HepG2 (cell line): ENCODE data around the gene GSPT1. TPM values are rescaled to one million over a fixed set of nuclear protein-coding genes. Genes with fewer than 3 reads are reported as not detected.

Experiments
- DNMT3B ChIP-seq: conservative IDR thresholded peaks from 2 replicates; pipeline ENCODE4 v1.6.1; 2016; ENCODE audit warnings: missing biosample characterization, control low read depth
- FOXA1 ChIP-seq, 2 experiments: fragments of 450-650 bp in 1 of 2; sonication (generic) in 1 of 2; formaldehyde crosslinking in 1 of 2; IDR thresholded peaks; 2 replicates each; pipeline versions ENCODE4 v1.4.0 to v1.6.1; 2016 to 2020; ENCODE audit warnings: missing genetic modification reagents in 1 of 2
- HNF1A ChIP-seq, 2 experiments: sonication (generic) in 1 of 2; formaldehyde crosslinking in 1 of 2; IDR thresholded peaks; 2 replicates each; pipeline versions ENCODE4 v1.4.0 to v1.6.1; 2016 to 2020; ENCODE audit warnings: borderline replicate concordance in 1 of 2, low read depth in 1 of 2, mild to moderate bottlenecking in 1 of 2, missing genetic modification reagents in 1 of 2
- HOXD1 ChIP-seq: sonication (generic); formaldehyde crosslinking; IDR thresholded peaks from 2 replicates; pipeline ENCODE4 v1.5.0; 2020; ENCODE audit warnings: missing genetic modification reagents
- JDP2 ChIP-seq: sonication (generic); formaldehyde crosslinking; IDR thresholded peaks from 2 replicates; pipeline ENCODE4 v1.8.1; 2022; ENCODE audit warnings: missing genetic modification reagents, borderline replicate concordance
- NFKBIZ ChIP-seq: IDR thresholded peaks from 2 replicates; pipeline ENCODE4 v1.6.1; 2018; ENCODE audit warnings: missing genetic modification reagents, missing compliant biosample characterization
- PLSCR1 ChIP-seq: sonication (generic); formaldehyde crosslinking; IDR thresholded peaks from 2 replicates; pipeline ENCODE4 v1.5.0; 2020; ENCODE audit warnings: missing genetic modification reagents, mild to moderate bottlenecking, borderline replicate concordance
- POLR2AphosphoS2 ChIP-seq: IDR thresholded peaks from 2 replicates; pipeline ENCODE4 v1.6.1; 2011; ENCODE audit warnings: low read depth, low read length, improper control_type of control experiment
- POLR2G ChIP-seq: fragments of 200-400 bp; formaldehyde crosslinking; IDR thresholded peaks from 2 replicates; pipeline ENCODE4 v1.6.1; 2018; ENCODE audit warnings: mild to moderate bottlenecking, low read depth, low read length, moderate library complexity
- RCOR2 ChIP-seq: IDR thresholded peaks from 2 replicates; pipeline ENCODE4 v1.6.1; 2016; ENCODE audit warnings: missing biosample characterization, missing genetic modification reagents
- REXO4 ChIP-seq: sonication (generic); formaldehyde crosslinking; IDR thresholded peaks from 2 replicates; pipeline ENCODE4 v1.8.0; 2022; ENCODE audit warnings: missing genetic modification reagents, mild to moderate bottlenecking, borderline replicate concordance
- SIX4 ChIP-seq: sonication (generic); formaldehyde crosslinking; IDR thresholded peaks from 2 replicates; pipeline ENCODE4 v1.4.0; 2020; ENCODE audit warnings: missing genetic modification reagents
- SMARCE1 ChIP-seq: fragments of 450-650 bp; IDR thresholded peaks from 2 replicates; pipeline ENCODE4 v1.6.1; 2017; ENCODE audit warnings: borderline replicate concordance
- STAT5B ChIP-seq: sonication (generic); formaldehyde crosslinking; IDR thresholded peaks from 2 replicates; pipeline ENCODE4 v1.4.0; 2020; ENCODE audit warnings: missing genetic modification reagents
- ZBTB4 ChIP-seq: sonication (generic); formaldehyde crosslinking; IDR thresholded peaks from 2 replicates; pipeline ENCODE4 v1.4.0; 2020; ENCODE audit warnings: missing genetic modification reagents, mild to moderate bottlenecking, borderline replicate concordance
- ZMYM4 ChIP-seq: sonication (generic); formaldehyde crosslinking; IDR thresholded peaks from 2 replicates; pipeline ENCODE4 v1.8.1; 2023; ENCODE audit warnings: mild to moderate bottlenecking, missing genetic modification reagents
- ZNF263 ChIP-seq: sonication (generic); formaldehyde crosslinking; IDR thresholded peaks from 2 replicates; pipeline ENCODE4 v1.4.0; 2020; ENCODE audit warnings: missing genetic modification reagents
- ZNF713 ChIP-seq: sonication (generic); formaldehyde crosslinking; IDR thresholded peaks from 2 replicates; pipeline ENCODE4 v1.4.0; 2020; ENCODE audit warnings: mild to moderate bottlenecking, missing genetic modification reagents
- polyA plus RNA-seq, 8 experiments: library from polyadenylated mRNA; depleted of rRNA in 3 of 8; stranded (reverse) in 7 of 8; unstranded in 1 of 8; fragments of >200 nt; fragmentation: Illumina TruSeq in 4 of 8; extraction: Trizol in 4 of 8; gene quantifications; 2 replicates each; pipeline versions ENCODE4 v1.2.1 to v1.2.3, GENCODE V29; 2011 to 2016; ENCODE audit warnings: low read depth in 4 of 8, missing spikeins in 1 of 8, mixed read lengths in 1 of 8; ENCODE audit not compliant: insufficient read depth in 1 of 8
- total RNA-seq, 5 experiments: library from RNA; depleted of rRNA; stranded (reverse); fragments of >200 nt; fragmentation: Illumina TruSeq; extraction: Trizol; gene quantifications; 2 replicates each; pipeline ENCODE4 v1.2.3, GENCODE V29; 2016; ENCODE audit warnings: low read depth in 1 of 5
- TF ChIP-seq, protein P1 (sequence below): sonication (generic); formaldehyde crosslinking; conservative IDR thresholded peaks from 2 replicates; pipeline ENCODE4 v1.8.0; 2022; ENCODE audit warnings: low read depth, missing genetic modification reagents

GSPT1 gene
- total and polyA plus RNA-seq, 2 of the 13 experiments (the other 11 are each of a cell fraction or from before 2014, with no cell fraction given) = 120 to 316 TPM

GRCh38 chr16:11851294-11852091 lies 64.3 kb downstream of the GSPT1 start, which contains the start of gene RSL1D1 (continued):
- TF ChIP-seq HNF1A (IDR thresholded peaks at IDR 0.05; ENCODE audit: low read depth) = no peak
- no peak; the same call in 1 of the 2 replicates for TF ChIP-seq HNF1A (CRISPR knock-in tag; IDR thresholded peaks at IDR 0.05; ENCODE audit: borderline replicate concordance)
- peak; percentile 91; the same call in 1 of the 2 replicates for TF ChIP-seq PLSCR1 (CRISPR knock-in tag)
- TF ChIP-seq SIX4 (CRISPR knock-in tag) = peak; percentile 66
- peak; percentile 100 for TF ChIP-seq POLR2G
- peak; percentile 57 for TF ChIP-seq ZNF713 (CRISPR knock-in tag)
- no peak for TF ChIP-seq SMARCE1
- TF ChIP-seq JDP2 (CRISPR knock-in tag) = peak; percentile 75; the same call in 1 of the 2 replicates
- 0 out of 2 replicates have a peak, but pooled peaks have one; percentile 52 for TF ChIP-seq HOXD1 (CRISPR knock-in tag)
- TF ChIP-seq FOXA1 (IDR thresholded peaks at IDR 0.05) = no peak
- peak; percentile 33; the same call in 1 of the 2 replicates for TF ChIP-seq FOXA1 (CRISPR knock-in tag; IDR thresholded peaks at IDR 0.05)
- TF ChIP-seq POLR2AphosphoS2 = peak; percentile 80; the same call in 1 of the 2 replicates
- peak; percentile 84 for TF ChIP-seq ZMYM4 (CRISPR knock-in tag)
- TF ChIP-seq REXO4 (CRISPR knock-in tag) = no peak
- TF ChIP-seq, protein P1, sequence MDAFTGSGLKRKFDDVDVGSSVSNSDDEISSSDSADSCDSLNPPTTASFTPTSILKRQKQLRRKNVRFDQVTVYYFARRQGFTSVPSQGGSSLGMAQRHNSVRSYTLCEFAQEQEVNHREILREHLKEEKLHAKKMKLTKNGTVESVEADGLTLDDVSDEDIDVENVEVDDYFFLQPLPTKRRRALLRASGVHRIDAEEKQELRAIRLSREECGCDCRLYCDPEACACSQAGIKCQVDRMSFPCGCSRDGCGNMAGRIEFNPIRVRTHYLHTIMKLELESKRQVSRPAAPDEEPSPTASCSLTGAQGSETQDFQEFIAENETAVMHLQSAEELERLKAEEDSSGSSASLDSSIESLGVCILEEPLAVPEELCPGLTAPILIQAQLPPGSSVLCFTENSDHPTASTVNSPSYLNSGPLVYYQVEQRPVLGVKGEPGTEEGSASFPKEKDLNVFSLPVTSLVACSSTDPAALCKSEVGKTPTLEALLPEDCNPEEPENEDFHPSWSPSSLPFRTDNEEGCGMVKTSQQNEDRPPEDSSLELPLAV (CRISPR knock-in tag) = no peak
- TF ChIP-seq DNMT3B (CRISPR knock-in tag) = peak; percentile 99
- TF ChIP-seq RCOR2 (CRISPR knock-in tag) = no peak
- TF ChIP-seq ZBTB4 (CRISPR knock-in tag) = peak; percentile 69; the same call in 1 of the 2 replicates
- TF ChIP-seq NFKBIZ = peak; percentile 87
- TF ChIP-seq STAT5B (CRISPR knock-in tag) = peak; percentile 71; the same call in 1 of the 2 replicates
- peak; percentile 45 for TF ChIP-seq ZNF263
